ENCODE measurements around the gene BBX.
"Not testable (repeated sequence)": the region's sequence is repeated elsewhere in the genome, so short reads cannot be mapped to it uniquely, and the experiment has no call there.

- TF ChIP-seq EZH2phosphoT487 (IDR thresholded peaks at IDR 0.05; ENCODE audit: borderline replicate concordance, low read length); CTCF (conservative IDR thresholded peaks at IDR 0.05; ENCODE audit: low read depth, low read length); EZH2 (IDR thresholded peaks at IDR 0.05; ENCODE audit: low read length, unreplicated experiment): not testable (repeated sequence)
These were observed 312.2 kb downstream of the BBX start for GRCh38 chr3:107835001-107835400.
